Panc1 (cell line): ENCODE results near the gene C11orf42. TPM values are rescaled to one million over a fixed set of nuclear protein-coding genes. Genes with fewer than 3 reads are reported as not detected.

Source experiments
- ATAC-seq: fragments of 200-7000 bp; cut with Tn5 transposase; 2 replicates; pipeline ENCODE4 v1.9.1; 2020; ENCODE audit warnings: mild to moderate bottlenecking, moderate library complexity
- BruUV-seq: library from RNA; stranded (reverse); fragments of 400-500 nt; replicated peaks from 2 replicates; lab custom pipeline; 2021; lab: Mats Ljungman, UMichigan
- CTCF ChIA-PET: fragments of 300-600 bp; sonication (Branson Sonifier 250); formaldehyde crosslinking; loops from one replicate; lab custom pipeline; 2022; ENCODE audit warnings: antibody characterized with exemption; lab: Charles Lee
- POLR2A ChIA-PET: fragments of 300-600 bp; sonication (Branson Sonifier 250); formaldehyde crosslinking; loops from one replicate; lab custom pipeline; 2022; ENCODE audit warnings: antibody characterized with exemption; lab: Charles Lee
- DNase-seq: peaks from one replicate; pipeline ENCODE4 v3.0.0-alpha.2; 2010; ENCODE audit warnings: low read depth, low spot score
- H3K27ac ChIP-seq: 2 replicates; pipeline ENCODE4 v1.5.1; 2011; ENCODE audit warnings: mild to moderate bottlenecking, low read length, inconsistent platforms
- H3K27me3 ChIP-seq: fragments of 200-500 bp; sonication (Bioruptor generic); 2 replicates; pipeline ENCODE4 v1.6.0; 2014; ENCODE audit warnings: low read length, inconsistent platforms; ENCODE audit not compliant: control insufficient read depth, insufficient read depth
- H3K36me3 ChIP-seq: fragments of 200-500 bp; sonication (Bioruptor generic); 2 replicates; pipeline ENCODE4 v1.5.1; 2014; ENCODE audit warnings: inconsistent platforms, mild to moderate bottlenecking, low read length, moderate library complexity; ENCODE audit not compliant: control insufficient read depth, insufficient read depth
- H3K4me1 ChIP-seq: 2 replicates; pipeline ENCODE4 v1.5.1; 2011; ENCODE audit warnings: inconsistent platforms, mild to moderate bottlenecking, low read length, moderate library complexity; ENCODE audit not compliant: control insufficient read depth, insufficient read depth
- H3K4me3 ChIP-seq, 2 experiments: 2 replicates each; pipeline ENCODE4 v1.5.1; 2011 to 2012; ENCODE audit warnings: low read depth in 2 of 2, low read length in 2 of 2, mild to moderate bottlenecking in 2 of 2, inconsistent platforms in 1 of 2, moderate library complexity in 1 of 2
- H3K9me3 ChIP-seq: fragments of 200-500 bp; sonication (Bioruptor generic); 2 replicates; pipeline ENCODE4 v1.5.1; 2014; ENCODE audit warnings: low read depth, mild to moderate bottlenecking, inconsistent platforms, low read length, moderate library complexity; ENCODE audit not compliant: control insufficient read depth, insufficient read depth
- POLR2AphosphoS5 ChIP-seq: IDR thresholded peaks from 2 replicates; pipeline ENCODE4 v1.6.1; 2012; ENCODE audit warnings: mild to moderate bottlenecking, low read depth, low read length, moderate library complexity
- SIN3A ChIP-seq: IDR thresholded peaks from 2 replicates; pipeline ENCODE4 v1.6.1; 2012; ENCODE audit warnings: low read depth, mild to moderate bottlenecking, low read length, moderate library complexity, borderline replicate concordance; ENCODE audit not compliant: insufficient read depth
- TCF7L2 ChIP-seq: IDR thresholded peaks from 2 replicates; pipeline ENCODE4 v1.6.1; 2011; ENCODE audit warnings: mild to moderate bottlenecking, low read depth, low read length, inconsistent platforms
- in situ Hi-C: cut with HindIII; loops from 2 replicates; pipeline ENCODE4 v1.10.0; 2016; ENCODE audit warnings: low sequenced_read_pairs, low pct_unique_long_range_greater_than_20kb
- intact Hi-C: fragments of 100-400 bp; cut with micrococcal nuclease; formaldehyde crosslinking; loops from one replicate; pipeline ENCODE4 v1.10.0; 2022; ENCODE audit not compliant: unreplicated experiment
- total RNA-seq: library from RNA; stranded (reverse); gene quantifications from one replicate; pipeline ENCODE4 v1.2.1, GENCODE V29; 2021; ENCODE audit not compliant: unreplicated experiment
- TF ChIP-seq, protein P1 (sequence below): fragments of 450-650 bp; IDR thresholded peaks from 2 replicates; pipeline ENCODE4 v1.5.1; 2017; ENCODE audit warnings: mild to moderate bottlenecking
- TF ChIP-seq, protein P2 (sequence below), 2 experiments: IDR thresholded peaks; 2 replicates each; pipeline ENCODE4 v1.6.1; 2011 to 2012; ENCODE audit warnings: low read depth in 2 of 2, control low read depth in 1 of 2, low read length in 1 of 2, mild to moderate bottlenecking in 1 of 2, moderate library complexity in 1 of 2; ENCODE audit not compliant: insufficient read depth in 1 of 2

C11orf42 gene
- total RNA-seq, 1 experiment from 2014 or later = not detected

DNA sequence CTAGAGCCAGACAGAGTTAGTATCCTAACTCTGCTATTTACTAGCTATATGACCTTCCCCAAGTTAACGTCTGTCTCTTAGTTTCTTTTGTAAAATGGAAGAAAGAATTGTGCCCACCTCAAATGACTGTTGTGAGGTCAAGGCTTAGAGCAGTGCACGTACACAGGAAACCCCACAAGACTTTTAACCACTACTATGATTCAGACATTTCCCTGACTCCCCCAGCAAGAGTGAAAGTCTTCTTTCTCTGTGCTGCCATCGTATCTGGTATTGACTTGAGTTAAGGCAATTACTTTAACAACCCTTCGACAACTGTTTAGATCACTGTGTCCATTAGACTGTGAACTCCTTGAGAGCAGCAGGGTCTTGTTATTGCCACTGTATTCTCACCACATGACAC lies 9.0 kb upstream of the C11orf42 start:
- no TSS peak for BruUV-seq
- intact Hi-C loops (no loop called here), in situ Hi-C loops (no loop called here)
- no peaks in the 10 kb centered on the region for H3K9me3 ChIP-seq
- H3K4me3 ChIP-seq = no peak overlapping the region
- ChIA-PET POLR2A (no interaction called here), CTCF (no interaction called here)
- TF ChIP-seq SIN3A (no peak), TCF7L2 (no peak), POLR2AphosphoS5 (no peak)
- TF ChIP-seq, protein P1, sequence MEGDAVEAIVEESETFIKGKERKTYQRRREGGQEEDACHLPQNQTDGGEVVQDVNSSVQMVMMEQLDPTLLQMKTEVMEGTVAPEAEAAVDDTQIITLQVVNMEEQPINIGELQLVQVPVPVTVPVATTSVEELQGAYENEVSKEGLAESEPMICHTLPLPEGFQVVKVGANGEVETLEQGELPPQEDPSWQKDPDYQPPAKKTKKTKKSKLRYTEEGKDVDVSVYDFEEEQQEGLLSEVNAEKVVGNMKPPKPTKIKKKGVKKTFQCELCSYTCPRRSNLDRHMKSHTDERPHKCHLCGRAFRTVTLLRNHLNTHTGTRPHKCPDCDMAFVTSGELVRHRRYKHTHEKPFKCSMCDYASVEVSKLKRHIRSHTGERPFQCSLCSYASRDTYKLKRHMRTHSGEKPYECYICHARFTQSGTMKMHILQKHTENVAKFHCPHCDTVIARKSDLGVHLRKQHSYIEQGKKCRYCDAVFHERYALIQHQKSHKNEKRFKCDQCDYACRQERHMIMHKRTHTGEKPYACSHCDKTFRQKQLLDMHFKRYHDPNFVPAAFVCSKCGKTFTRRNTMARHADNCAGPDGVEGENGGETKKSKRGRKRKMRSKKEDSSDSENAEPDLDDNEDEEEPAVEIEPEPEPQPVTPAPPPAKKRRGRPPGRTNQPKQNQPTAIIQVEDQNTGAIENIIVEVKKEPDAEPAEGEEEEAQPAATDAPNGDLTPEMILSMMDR = no peak
- TF ChIP-seq, protein P2, sequence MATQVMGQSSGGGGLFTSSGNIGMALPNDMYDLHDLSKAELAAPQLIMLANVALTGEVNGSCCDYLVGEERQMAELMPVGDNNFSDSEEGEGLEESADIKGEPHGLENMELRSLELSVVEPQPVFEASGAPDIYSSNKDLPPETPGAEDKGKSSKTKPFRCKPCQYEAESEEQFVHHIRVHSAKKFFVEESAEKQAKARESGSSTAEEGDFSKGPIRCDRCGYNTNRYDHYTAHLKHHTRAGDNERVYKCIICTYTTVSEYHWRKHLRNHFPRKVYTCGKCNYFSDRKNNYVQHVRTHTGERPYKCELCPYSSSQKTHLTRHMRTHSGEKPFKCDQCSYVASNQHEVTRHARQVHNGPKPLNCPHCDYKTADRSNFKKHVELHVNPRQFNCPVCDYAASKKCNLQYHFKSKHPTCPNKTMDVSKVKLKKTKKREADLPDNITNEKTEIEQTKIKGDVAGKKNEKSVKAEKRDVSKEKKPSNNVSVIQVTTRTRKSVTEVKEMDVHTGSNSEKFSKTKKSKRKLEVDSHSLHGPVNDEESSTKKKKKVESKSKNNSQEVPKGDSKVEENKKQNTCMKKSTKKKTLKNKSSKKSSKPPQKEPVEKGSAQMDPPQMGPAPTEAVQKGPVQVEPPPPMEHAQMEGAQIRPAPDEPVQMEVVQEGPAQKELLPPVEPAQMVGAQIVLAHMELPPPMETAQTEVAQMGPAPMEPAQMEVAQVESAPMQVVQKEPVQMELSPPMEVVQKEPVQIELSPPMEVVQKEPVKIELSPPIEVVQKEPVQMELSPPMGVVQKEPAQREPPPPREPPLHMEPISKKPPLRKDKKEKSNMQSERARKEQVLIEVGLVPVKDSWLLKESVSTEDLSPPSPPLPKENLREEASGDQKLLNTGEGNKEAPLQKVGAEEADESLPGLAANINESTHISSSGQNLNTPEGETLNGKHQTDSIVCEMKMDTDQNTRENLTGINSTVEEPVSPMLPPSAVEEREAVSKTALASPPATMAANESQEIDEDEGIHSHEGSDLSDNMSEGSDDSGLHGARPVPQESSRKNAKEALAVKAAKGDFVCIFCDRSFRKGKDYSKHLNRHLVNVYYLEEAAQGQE (IDR thresholded peaks at IDR 0.05; ENCODE audit: insufficient read depth in 1 of 2, low read depth in 2 of 2, low read length in 1 of 2) = no peak
- no peak for ATAC-seq
- H3K4me1 ChIP-seq = no peaks in the 10 kb centered on the region
- H3K36me3 ChIP-seq = no peaks in the 10 kb centered on the region
- DNase-seq = no peak
- peaks cover 3% of the 10 kb centered on the region; the same call in 1 of the 2 replicates for H3K27me3 ChIP-seq
- no peak overlapping the region for H3K27ac ChIP-seq

DNA sequence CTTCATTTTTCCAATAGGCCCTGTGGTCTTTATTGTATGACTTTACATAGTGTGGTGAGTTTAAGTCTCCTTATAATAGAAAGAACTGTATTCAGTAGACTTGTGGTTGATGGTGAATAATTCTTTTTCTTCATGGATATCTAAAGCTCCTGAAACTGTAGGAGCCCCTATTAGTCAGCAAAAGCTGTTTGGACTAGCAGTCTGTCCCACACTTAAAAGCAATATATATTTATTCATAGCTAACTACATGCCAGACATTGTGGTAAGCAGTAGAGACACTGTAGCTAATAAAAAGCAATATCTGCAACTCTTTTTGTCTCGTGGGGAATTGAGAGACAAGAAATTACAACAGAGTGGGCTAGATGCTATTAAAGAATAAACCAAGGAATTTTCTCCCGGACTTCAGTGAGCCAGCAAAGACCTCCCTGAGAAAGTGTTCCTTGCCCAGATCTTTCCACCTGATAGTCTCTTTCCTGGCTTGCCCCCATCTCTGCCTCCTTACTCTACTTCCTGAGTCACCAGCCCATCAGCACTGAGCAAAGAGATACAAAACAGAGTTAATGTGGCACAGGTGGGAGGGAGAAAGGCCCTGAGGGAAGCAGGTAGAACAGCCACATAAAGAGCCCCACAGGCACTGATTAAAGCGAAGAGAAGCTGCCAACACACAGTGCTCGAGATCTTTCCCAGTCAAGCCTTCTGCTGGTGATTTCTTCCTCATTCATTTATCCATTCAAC lies 7.7 kb upstream of the C11orf42 start:
- no TSS peak for BruUV-seq

More for the DNA sequence above, 7.7 kb upstream of the C11orf42 start:
- TF ChIP-seq, protein P1 = no peak
- H3K27ac ChIP-seq = no peak overlapping the region
- intact Hi-C loops = no loop called here
- H3K9me3 ChIP-seq = no peaks in the 10 kb centered on the region
- in situ Hi-C loops = no loop called here
- no peak for ATAC-seq
- no peak overlapping the region for H3K4me3 ChIP-seq
- POLR2A ChIA-PET = no interaction called here
- H3K27me3 ChIP-seq = no peaks in the 10 kb centered on the region; the same call in 1 of the 2 replicates
- CTCF ChIA-PET = no interaction called here
- no peaks in the 10 kb centered on the region for H3K36me3 ChIP-seq
- no peak for DNase-seq
- no peaks in the 10 kb centered on the region for H3K4me1 ChIP-seq
